NOMO-1 treated with DMSO at 0.1 percent for 48 hours (cell line): ENCODE results near the gene RAD17.
"Not testable (repeated sequence)": the region's sequence is repeated elsewhere in the genome, so short reads cannot be mapped to it uniquely, and the experiment has no call there.

Experiments
- DNase-seq: peaks from one replicate; lab custom pipeline; 2025; ENCODE audit not compliant: unreplicated experiment; lab: John Stamatoyannopoulos, UW

Gene RAD17

GRCh38 chr5:69372394-69372793, 2.8 kb downstream of the RAD17 start:
- no peak for DNase-seq

- no peak for DNase-seq
Measured at GRCh38 chr5:69374911-69375446, 5.4 kb downstream of the RAD17 start.

GRCh38 chr5:69378376-69378775, 8.8 kb downstream of the RAD17 start:
- DNase-seq = no peak

GRCh38 chr5:69404659-69405330, 35.2 kb downstream of the RAD17 start:
- DNase-seq = no peak

- peak; percentile 21 for DNase-seq
Measured at GRCh38 chr5:69414885-69415583, 45.4 kb downstream of the RAD17 start, which contains the start of gene MARVELD2. TSS of gene MARVELD2 (plus strand) at chr5:69415116. CDS start at chr5:69419386, 4,270 bp downstream.

GRCh38 chr5:69415584-69415958, 46.0 kb downstream of the RAD17 start:
- DNase-seq = no peak

GRCh38 chr5:69416180-69416579, 46.6 kb downstream of the RAD17 start:
- DNase-seq = no peak

GRCh38 chr5:69416699-69417098, 47.1 kb downstream of the RAD17 start:
- no peak for DNase-seq

GRCh38 chr5:69418554-69418953, 48.9 kb downstream of the RAD17 start:
- no peak for DNase-seq

GRCh38 chr5:69431424-69432303, 62.0 kb downstream of the RAD17 start:
- no peak for DNase-seq

GRCh38 chr5:69432412-69433206, 63.0 kb downstream of the RAD17 start:
- no peak for DNase-seq

GRCh38 chr5:69435276-69435884, 65.8 kb downstream of the RAD17 start:
- not testable (repeated sequence) for DNase-seq

GRCh38 chr5:69444127-69444754, 74.6 kb downstream of the RAD17 start:
- DNase-seq = no peak

- no peak for DNase-seq
Measured at GRCh38 chr5:69449511-69449910, 79.9 kb downstream of the RAD17 start.

GRCh38 chr5:69450116-69450515, 80.5 kb downstream of the RAD17 start:
- DNase-seq = no peak

- not testable (repeated sequence) for DNase-seq
Measured at GRCh38 chr5:69450527-69450926, 80.9 kb downstream of the RAD17 start.

GRCh38 chr5:69451941-69452647, 82.5 kb downstream of the RAD17 start:
- no peak for DNase-seq

- DNase-seq = not testable (repeated sequence)
Measured at GRCh38 chr5:69453487-69453886, 83.9 kb downstream of the RAD17 start.
